Subcutaneous adipose tissue (tissue), 4 donors: ENCODE measurements around the gene DDN. TPM values are rescaled to one million over a fixed set of nuclear protein-coding genes. Genes with fewer than 3 reads are reported as not detected.

ENCODE experiments used
- total RNA-seq, 4 donors: library from RNA; depleted of rRNA; stranded (reverse); fragments of >200 nt; gene quantifications; one replicate each; pipeline ENCODE4 v1.1.0, GENCODE V29; 2016
- TF ChIP-seq, protein P1 (sequence below): fragments of 450-650 bp; IDR thresholded peaks from one replicate; pipeline ENCODE4 v1.5.1; 2016; ENCODE audit warnings: low read depth, mild to moderate bottlenecking, control low read depth, antibody characterized with exemption, moderate library complexity

DDN gene
- total RNA-seq, 4 donors from 2014 or later, result not detected

DNA sequence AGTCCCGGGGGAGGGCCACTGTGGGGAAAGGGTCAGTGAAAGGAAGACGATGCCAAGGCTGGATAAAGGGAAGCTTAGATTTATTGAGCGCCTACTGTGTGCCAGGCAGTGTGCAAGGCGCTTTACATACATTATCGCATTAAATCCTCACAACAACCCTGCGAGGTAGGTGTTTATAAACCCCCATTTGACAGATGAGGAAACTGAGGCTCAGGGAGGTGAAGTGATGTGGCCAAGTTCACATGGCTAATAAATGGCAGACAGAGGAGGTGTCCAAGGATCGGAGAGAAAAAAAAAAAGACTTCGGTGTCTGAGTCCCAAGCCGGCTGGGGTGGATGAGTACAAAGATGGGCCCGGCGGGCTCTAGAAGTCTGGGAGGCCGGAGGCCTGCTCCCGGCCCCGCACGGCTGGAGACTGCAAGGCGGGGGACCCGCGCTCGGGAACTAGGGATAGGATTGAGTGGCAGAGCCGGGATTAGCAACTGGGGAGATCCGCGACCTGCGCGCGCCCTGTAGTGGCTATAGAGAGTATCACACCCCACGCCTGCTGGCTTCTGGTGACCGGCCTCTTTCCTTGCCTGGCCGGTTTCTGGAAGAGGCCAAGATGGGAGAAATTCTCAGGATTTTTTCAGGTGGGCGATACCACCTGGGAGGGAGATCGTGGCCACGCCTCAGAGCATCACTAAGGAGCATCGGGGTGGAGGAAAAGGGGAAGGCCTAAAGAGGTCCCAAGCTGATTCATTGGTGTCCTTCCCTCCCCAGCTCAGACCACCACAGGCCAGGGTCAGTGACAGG, 3.9 kb downstream of the DDN start:
- TF ChIP-seq, protein P1, sequence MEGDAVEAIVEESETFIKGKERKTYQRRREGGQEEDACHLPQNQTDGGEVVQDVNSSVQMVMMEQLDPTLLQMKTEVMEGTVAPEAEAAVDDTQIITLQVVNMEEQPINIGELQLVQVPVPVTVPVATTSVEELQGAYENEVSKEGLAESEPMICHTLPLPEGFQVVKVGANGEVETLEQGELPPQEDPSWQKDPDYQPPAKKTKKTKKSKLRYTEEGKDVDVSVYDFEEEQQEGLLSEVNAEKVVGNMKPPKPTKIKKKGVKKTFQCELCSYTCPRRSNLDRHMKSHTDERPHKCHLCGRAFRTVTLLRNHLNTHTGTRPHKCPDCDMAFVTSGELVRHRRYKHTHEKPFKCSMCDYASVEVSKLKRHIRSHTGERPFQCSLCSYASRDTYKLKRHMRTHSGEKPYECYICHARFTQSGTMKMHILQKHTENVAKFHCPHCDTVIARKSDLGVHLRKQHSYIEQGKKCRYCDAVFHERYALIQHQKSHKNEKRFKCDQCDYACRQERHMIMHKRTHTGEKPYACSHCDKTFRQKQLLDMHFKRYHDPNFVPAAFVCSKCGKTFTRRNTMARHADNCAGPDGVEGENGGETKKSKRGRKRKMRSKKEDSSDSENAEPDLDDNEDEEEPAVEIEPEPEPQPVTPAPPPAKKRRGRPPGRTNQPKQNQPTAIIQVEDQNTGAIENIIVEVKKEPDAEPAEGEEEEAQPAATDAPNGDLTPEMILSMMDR, result no peak

DNA sequence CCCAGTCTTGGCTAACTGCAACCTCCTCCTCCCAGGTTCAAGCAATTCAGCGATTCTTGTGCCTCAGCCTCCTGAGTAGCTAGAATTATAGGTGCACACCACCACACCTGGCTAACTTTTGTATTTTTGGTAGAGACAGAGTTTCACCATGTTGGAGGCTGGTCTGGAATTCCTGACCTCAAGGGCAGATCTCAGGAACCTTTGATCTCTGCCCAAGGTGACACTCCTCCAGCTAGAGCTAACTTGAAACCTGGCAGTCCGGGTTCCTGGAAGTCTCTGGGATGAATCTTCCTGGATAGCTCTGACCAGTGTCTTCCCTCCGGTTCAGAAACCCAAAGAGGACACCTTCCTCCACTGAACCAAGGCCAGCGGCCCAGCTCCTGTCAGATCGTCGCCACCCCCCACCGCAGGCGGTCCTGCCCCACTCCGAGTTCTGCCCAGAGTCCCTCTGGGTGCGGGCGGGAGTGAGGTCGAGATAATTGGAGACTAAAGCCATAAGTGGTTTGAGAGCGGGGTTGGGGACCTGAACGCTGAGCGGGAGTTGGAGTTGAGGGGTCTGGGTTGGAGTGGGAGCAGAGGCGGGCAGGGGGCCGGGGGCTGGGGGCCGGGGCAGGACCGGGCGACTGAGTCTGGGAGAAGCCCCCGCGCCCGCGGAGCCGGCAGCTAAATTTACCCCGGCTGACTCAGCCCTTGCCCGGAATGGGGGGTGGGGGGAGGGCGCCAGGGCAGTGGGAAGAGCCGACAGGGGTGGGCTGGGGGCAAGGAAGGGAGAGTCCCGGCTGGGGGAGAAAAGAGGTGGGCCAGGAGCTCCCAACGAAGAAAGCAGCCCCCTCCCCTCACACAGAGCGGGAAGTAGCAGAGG, 4.7 kb downstream of the DDN start:
- TF ChIP-seq, protein P1, result no peak

DNA sequence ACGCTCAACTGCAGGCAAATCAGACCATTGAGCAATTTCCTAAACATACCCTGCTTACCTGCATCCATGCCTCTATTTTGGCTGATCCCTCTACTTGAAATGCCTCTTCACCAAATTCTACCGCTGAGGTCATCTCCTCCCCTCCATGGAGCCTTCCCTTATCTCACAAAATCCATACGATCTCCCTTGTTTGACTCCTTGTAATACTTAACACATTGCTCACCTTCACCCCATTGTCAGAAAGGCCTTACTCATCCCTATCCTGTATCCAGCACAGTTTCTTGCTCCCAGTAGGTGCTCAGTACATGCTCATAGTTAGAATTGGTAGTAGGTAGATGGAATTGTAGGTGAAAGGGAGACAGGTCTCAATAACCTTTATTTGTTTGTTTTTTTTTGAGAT, 5.4 kb downstream of the DDN start:
- TF ChIP-seq, protein P1, result no peak

DNA sequence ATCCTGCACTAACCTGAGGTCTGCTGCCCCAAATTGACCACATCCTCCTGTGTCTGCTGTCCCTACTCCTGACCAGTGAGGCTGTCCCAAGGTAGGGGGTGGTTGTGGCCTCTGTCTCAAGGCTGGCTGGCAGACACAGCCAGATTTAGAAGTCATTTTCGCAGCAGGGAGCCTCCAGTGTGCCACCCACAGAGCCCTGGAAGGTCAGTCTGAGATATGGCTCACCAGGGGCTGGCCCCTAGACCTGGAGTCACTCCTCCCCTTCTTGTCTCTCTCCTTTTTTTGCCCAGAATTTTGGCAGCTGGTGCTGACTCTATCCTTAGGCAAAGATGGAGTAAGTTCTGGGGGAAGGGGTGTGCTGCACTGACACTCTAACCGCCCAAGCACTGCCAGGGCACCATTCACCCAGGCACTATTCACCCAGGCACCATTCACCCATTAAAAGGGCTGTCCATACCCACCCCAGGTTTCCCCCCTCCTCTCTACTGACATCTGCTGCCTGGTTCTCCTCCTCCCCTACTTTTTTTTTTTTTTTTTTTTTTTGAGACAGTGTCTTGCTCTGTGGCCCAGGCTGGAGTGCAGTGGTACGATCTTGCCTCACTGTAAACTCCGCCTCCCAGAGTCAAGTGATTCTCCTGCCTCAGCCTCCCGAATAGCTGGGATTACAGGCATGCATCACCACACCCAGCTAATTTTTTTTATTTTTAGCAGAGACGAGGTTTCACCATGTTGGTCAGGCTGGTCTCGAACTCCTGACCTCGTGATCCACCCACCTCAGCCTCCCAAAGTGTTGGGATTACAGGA, 7.7 kb downstream of the DDN start:
- TF ChIP-seq, protein P1, result no peak

DNA sequence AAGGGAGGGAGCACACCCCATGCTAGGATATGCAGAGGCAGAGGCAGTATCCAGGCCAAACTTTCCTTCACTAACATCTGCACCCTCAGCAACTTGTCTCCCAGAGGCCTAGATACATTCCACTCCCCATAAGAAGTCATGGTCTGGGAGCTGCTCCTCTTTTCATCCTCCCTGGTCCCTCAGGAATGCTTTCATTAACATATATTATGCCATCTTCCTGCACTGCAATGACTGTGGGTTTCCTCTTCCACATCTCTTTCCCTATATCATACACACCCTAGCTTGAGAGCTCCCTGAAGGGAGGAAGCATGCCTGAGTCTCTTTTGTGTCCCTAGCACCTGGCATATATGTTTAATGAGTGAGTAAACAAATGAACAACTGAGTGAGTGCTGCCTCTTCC, 8.6 kb downstream of the DDN start:
- TF ChIP-seq, protein P1, result no peak

DNA sequence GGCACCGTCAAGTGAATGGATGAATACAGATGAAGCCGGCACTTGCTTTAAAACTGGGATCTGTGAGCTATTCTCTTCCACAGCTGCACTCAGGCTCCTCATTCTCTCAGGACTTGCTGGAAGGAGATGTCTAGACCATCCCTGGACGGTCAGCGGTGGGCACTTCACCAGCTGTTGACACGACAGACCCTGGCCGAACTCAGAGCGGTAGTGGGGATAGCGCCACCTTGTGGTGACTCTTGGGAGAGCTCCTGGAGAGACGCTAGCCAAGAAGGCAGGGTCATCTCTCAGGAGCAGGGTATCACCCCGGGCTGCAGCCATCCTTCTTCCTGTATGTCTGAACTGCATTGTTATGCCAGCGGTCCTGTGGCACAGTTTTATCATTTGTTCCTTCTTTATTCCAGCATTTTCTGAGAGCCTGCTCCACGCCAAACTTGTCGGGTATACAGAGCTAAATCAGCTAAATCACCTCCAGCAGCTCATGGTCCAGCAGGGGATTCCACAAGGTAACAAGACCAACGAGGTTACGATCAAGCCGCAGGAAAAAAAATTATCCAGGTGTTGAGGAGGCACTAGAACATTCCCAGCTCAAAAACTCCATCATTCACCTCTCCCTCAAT, 11.0 kb downstream of the DDN start:
- TF ChIP-seq, protein P1, result no peak
